B cell (primary cell): Measurements from ENCODE around the gene PRKCH.

Experiments used
- CTCF ChIP-seq: fragments of 200-600 bp; IDR thresholded peaks from one replicate; pipeline ENCODE4 v1.8.0; 2022; ENCODE audit warnings: antibody characterized with exemption, mild to moderate bottlenecking
- EZH2 ChIP-seq: IDR thresholded peaks from 2 replicates; pipeline ENCODE4 v1.6.1; 2012; ENCODE audit warnings: borderline replicate concordance, low read depth, mild to moderate bottlenecking, moderate library complexity, low read length; ENCODE audit not compliant: insufficient read depth, poor library complexity, severe bottlenecking

- TF ChIP-seq CTCF (no peak), EZH2 (no peak)
Observed at GRCh38 chr14:61555056-61555838, 233.9 kb downstream of the PRKCH start.
